AG04449 (cell line): ENCODE measurements around the gene RNGTT.

Experiments
- CTCF ChIA-PET: fragments of 350-600 bp; formaldehyde crosslinking; extraction: SDS; loops from one replicate; lab custom pipeline; 2021; ENCODE audit warnings: antibody characterized with exemption; lab: Yijun Ruan, JAX
- POLR2A ChIA-PET: fragments of 400-600, 350-600 bp; formaldehyde crosslinking; extraction: SDS; loops from one replicate; lab custom pipeline; 2020; ENCODE audit warnings: antibody characterized with exemption, inconsistent platforms; lab: Yijun Ruan, JAX
- DNase-seq: peaks from one replicate; pipeline ENCODE4 v3.0.0-alpha.2; 2010; ENCODE audit warnings: low read depth, low spot score
- H3K4me3 ChIP-seq: 2 replicates; pipeline ENCODE4 v1.5.1; 2011; ENCODE audit warnings: low read depth, mild to moderate bottlenecking, control low read depth, low read length
- CTCF ChIP-seq: IDR thresholded peaks from one replicate; pipeline ENCODE4 v1.5.1; 2011; ENCODE audit warnings: mild to moderate bottlenecking, moderate library complexity, low read length, control low read depth, inconsistent platforms; ENCODE audit not compliant: insufficient read depth; ENCODE audit errors: missing control alignments

RNGTT gene

GRCh38 chr6:88825856-88826255 lies 137.6 kb downstream of the RNGTT start:
- no peak overlapping the region for H3K4me3 ChIP-seq
- POLR2A ChIA-PET = no interaction called here
- CTCF ChIA-PET = no interaction called here
- no peak for TF ChIP-seq CTCF
- DNase-seq = no peak

- no peak for TF ChIP-seq CTCF
- no peak overlapping the region for H3K4me3 ChIP-seq
- ChIA-PET POLR2A (no interaction called here), CTCF (no interaction called here)
- no peak for DNase-seq
Measured at GRCh38 chr6:88823998-88824397, 139.4 kb downstream of the RNGTT start.

- CTCF ChIA-PET = interaction anchor here (1.0 kb wide), 1 partner anchor 9 kb away, joined by 3 read pairs; no protein-coding TSS in a partner anchor
- H3K4me3 ChIP-seq = no peak overlapping the region
- POLR2A ChIA-PET = interaction anchor here (0.5 kb wide), 1 partner anchor 85 kb away, joined by 3 read pairs; no protein-coding TSS in a partner anchor
- TF ChIP-seq CTCF = no peak
- DNase-seq = no peak
Measured at GRCh38 chr6:88815491-88815890, 147.9 kb downstream of the RNGTT start.

GRCh38 chr6:88814909-88815308 lies 148.5 kb downstream of the RNGTT start:
- no peak overlapping the region for H3K4me3 ChIP-seq
- ChIA-PET POLR2A (interaction anchor here (0.5 kb wide), 2 partner anchors 86 to 1299 kb away, joined by 3 read pairs; no protein-coding TSS in a partner anchor), CTCF (interaction anchor here (1.2 kb wide), 1 partner anchor 34 kb away, joined by 3 read pairs; no protein-coding TSS in a partner anchor)
- DNase-seq = no peak
- no peak for TF ChIP-seq CTCF

- ChIA-PET CTCF (interaction anchor here (1.0 to 1.6 kb wide), 2 partner anchors 31 to 33 kb away, joined by 3 to 4 read pairs; no protein-coding TSS in a partner anchor), POLR2A (no interaction called here)
- no peak overlapping the region for H3K4me3 ChIP-seq
- no peak for DNase-seq
- TF ChIP-seq CTCF = no peak
Measured at GRCh38 chr6:88813045-88813444, 150.4 kb downstream of the RNGTT start.

- POLR2A ChIA-PET = no interaction called here
- DNase-seq = no peak
- H3K4me3 ChIP-seq = no peak overlapping the region
- CTCF ChIA-PET = interaction anchor here (0.6 to 1.3 kb wide), 2 partner anchors 29 to 159 kb away, joined by 3 to 4 read pairs; no protein-coding TSS in a partner anchor
- no peak for TF ChIP-seq CTCF
Measured at GRCh38 chr6:88810701-88811100, 152.7 kb downstream of the RNGTT start.
